Stimulated activated naive CD4-positive, alpha-beta T cell (primary cell): ENCODE results near the gene CACNA1G.

Experiments
- DNase-seq, 6 experiments: peaks; one replicate each; lab custom pipeline; 2025; lab: John Stamatoyannopoulos, UW

CACNA1G gene

DNA sequence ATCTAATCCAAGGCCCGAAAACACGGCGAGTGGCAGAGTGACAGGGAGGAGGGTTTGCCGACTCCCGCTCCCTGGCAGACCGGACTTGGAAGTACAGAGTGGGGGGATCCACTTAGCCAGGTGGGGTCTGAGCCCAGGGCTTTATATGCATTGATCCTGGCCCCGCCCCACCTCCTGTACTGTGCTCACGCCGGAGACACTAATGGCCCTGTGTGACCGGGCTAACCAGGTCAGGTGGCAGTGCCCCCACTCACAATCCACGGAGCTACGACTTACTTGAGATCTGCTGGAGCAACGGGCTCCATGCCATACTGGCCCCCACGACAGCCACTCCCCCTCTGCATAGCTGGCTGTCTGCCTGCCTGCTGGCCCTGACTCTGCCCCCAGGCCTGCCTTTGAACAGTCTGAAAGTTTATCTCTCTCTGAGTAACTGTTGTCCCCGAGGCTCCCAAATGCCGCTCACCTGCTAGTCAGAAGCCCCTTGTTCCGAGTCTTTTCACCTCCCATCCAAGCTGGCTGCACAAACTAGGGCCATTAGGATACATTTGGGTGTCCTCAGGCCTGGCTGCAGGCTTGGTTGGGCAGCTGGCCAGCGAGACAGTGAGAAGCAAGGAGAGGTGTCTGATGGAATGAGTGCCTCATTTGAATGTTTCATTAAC is 28.0 kb downstream of the CACNA1G start:
- no peak for DNase-seq

DNA sequence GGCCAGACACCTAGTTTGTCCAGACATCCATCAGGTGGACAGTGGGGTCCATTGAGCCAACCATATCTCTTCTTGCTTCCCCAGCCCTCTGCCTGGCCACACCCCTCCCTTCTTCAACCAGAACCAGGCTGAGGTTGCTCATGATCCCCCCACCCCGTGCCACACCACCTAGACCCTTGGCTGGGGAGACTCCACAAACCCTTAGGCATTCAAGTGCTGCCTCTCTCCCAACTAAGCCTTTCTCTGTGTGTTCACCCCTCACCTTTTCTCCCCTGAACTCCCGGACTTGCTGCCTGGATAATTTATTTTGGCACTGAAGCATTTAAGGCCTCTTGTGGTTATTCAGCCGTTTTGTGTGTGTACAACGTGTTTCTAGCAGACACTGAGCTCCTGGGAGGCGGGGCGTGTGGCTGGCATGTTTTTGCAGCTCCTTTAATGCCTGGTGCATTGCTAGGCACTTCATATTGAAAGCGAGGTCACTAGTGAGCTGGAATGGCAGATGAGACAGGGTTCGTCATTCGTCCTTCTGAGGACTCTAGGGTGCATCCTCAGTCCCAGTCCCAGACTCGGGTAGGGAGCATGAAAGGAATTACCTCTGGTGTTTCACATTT is 28.7 kb downstream of the CACNA1G start:
- DNase-seq, result no peak

DNA sequence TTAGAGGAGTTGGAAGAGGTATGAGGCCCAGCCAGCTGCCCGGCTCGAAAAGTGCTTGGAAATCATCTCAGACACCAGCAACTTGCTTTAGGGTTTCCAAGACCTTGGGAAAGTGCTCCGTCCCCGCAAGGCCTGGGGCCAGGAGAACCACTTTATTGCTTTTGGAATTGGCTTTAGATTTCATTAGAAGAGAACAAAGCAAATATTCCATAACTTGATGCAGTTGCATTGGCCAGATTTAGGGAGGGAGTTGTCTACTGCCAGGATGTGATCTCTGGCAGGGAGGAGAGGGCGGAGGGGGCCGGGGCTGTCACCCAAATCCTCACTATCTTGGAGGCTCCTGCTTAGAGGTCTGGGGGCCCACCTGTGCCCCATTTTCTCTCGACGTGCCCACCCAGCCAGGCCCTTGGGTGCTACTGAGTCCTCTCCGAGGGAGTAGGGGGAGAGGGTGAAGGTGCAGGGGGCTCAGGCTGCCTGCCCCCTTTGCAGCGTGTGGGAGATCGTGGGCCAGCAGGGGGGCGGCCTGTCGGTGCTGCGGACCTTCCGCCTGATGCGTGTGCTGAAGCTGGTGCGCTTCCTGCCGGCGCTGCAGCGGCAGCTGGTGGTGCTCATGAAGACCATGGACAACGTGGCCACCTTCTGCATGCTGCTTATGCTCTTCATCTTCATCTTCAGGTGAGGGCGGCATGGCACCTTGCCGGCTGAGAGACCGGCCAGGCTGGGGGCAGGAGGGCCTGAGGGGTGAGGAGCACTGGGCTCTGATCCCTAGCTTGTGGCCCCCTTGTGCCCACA is 30.6 kb downstream of the CACNA1G start:
- no peak for DNase-seq

DNA sequence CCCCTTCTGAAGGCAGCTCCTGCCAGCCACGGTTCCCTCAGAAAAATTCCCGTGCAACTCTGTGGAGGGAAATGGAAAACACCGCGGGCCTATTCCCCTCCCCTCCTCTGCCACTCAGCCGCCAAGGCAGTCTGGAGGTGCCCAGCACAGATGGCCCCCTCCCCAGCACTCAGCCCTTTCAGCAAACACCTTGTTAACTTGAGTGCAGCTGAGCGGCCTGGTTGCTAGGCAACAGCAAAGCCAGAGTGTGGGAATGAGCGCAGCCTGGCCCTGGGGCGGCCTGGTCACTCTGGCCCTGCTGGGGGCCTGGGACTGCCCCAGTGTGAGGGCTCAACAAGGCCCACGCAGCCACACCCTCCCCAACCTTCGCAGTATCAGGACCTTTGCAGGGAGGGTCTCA is 32.8 kb downstream of the CACNA1G start:
- DNase-seq, result no peak

DNA sequence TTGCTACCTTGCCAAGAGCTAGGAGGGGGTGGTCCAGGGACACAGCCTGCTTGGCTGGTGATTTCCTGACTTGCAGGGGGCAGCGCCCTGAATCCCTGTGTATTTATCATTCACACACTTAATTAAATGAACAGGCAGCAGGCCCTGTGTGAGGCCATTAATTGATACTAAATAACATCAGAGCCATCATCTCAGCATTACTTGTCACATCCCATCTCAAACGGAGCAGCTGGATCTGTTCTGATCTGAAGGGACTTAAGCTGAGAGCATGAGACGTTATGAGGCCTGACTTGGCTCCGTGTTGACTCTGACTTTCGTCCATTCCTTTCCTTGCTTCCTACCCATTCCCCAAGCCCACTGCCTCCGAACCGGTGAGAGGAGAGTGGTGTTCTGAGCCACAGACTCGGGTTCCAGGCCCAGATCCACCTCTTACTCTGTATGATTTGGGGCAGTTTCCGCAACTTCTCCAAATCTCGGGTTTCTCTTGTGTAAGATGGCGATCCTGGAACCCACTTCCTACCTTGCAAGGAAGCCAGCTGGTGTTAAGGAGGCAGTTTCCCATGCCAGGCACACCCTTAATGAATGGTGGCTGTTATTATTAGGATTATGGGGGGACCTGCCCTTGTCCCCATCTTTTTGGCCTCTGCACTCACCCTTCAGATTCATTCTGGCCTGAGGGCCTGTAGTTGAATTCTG is 33.8 kb downstream of the CACNA1G start:
- DNase-seq, result no peak

DNA sequence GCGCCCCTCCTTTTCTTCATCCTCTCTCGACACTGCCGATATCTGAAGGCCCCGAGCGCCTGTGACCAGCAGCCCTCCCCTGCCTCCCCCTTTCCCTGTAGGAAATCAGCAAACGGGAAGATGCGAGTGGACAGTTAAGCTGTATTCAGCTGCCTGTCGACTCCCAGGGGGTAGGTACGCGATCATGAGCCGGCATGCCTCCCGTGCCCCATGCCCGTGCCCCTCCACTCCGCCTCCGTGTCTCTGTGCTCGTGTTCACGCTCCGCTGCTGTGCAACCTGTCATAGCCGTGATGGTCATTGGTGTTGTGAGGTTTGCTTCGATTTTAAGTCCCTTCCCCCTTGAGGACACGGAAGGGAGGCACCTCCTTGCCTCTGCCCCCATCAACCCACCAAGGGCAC is 34.4 kb downstream of the CACNA1G start:
- no peak for DNase-seq

DNA sequence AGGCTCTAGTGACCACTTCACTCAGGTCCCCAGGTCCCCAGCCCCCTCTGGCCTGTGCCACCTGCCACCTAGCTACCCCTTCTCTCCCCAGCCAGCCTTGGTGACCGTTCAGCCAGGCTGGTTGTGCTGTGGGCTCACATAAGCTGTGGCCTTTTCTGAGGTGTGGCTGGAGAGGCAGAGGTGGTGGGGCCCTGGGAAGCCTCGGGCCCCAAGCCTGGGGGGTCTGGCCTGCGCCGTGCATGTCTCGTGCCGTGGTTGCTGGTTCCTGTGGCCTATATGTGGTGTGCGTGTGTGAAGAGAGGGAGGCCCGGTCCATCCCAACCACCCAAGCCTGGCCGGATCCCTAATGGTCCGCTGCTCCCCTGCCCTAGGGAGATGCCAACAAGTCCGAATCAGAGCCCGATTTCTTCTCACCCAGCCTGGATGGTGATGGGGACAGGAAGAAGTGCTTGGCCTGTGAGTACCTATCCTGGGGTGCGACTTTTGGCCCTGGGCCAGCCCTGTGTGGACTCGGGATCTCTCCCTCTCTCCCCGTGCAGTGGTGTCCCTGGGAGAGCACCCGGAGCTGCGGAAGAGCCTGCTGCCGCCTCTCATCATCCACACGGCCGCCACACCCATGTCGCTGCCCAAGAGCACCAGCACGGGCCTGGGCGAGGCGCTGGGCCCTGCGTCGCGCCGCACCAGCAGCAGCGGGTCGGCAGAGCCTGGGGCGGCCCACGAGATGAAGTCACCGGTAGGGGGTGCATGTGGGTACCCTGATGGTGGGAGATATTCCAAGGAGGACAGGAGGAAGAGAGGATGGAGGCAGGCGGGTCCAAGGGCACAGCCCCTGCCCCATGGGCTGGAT is 35.9 kb downstream of the CACNA1G start:
- no peak for DNase-seq

DNA sequence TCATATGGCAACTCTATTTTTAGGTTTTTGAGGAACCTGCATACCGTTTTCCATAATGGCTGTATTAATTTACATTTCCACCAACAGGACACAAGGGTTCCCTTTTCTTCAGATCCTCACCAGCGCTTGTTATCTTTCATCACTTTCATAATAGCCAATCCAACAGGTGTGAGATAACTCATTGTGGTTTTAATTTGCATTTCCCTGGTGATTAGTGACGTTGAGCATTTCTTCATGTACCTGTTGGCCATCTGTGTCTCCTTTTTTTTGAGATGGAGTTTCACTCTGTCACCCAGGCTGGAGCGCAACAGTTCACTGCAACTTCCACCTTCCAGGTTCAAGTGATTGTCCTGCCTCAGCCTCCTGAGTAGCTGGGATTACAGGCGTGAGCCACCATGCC is 38.0 kb downstream of the CACNA1G start:
- no peak for DNase-seq

DNA sequence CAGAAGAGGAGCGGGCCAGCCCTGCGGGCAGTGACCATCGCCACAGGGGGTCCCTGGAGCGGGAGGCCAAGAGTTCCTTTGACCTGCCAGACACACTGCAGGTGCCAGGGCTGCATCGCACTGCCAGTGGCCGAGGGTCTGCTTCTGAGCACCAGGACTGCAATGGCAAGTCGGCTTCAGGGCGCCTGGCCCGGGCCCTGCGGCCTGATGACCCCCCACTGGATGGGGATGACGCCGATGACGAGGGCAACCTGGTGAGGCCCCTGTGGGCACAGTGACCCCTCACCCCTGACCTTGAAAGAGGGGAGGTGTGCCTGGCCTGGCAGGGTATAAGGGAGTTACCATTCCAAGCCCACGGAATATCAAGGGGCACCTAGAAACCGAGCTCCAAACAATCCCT is 39.1 kb downstream of the CACNA1G start:
- no peak for DNase-seq

DNA sequence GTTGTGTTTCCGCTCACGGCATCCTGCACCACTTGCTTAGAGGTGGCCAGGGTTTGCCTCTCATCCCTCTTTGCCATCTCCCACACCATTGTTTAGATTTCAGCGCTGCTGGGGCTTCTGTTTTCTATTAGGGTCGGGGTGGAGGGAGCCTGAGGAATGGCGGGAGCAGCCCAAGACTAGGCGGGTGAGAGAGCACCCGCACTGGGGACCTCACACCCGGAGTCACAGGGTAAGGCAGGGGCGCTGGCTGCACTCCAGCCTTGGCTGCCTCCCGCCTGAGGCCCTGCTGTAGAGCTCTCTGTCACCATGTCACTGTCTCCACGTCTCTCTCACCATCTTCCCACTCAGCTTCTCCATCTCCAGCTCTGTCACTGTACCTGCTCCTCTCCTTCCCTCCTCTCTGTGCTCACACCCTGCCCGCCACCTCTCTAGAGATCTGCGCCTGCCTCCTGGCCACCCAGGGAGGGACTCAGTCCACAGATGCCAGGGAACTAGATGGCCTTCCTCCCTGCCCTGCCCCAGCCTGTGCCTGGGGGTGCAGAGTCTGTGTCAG is 41.4 kb downstream of the CACNA1G start:
- no peak for DNase-seq

DNA sequence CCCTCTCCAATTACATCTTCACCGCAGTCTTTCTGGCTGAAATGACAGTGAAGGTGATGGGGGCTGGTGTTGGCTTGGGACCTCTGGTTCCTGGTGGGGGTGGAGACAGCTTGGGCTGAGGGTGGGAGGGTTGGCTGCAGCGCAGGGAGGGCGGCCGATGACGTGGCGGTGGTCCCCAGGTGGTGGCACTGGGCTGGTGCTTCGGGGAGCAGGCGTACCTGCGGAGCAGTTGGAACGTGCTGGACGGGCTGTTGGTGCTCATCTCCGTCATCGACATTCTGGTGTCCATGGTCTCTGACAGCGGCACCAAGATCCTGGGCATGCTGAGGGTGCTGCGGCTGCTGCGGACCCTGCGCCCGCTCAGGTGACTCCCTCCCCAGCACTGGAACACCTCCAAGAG is 42.3 kb downstream of the CACNA1G start:
- no peak for DNase-seq

DNA sequence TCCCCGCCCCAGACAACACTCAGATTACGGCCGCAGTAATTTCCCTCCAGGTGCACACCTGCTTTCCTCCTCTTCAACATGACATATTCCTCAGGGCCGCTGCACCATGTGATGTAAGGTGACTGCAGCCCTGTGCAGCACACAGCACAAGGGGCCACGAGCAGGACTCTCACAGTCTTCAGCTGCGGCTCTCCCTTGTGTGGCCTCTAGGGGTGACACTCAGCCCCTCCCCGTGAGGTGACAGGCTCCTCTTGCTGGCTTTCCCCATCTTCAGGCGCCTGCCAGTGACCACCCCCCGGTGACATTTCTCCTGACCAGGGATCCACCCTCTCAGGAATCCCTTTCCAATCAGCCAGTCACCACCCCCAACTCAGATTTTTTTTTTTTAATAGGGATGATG is 42.8 kb downstream of the CACNA1G start:
- DNase-seq, result no peak

DNA sequence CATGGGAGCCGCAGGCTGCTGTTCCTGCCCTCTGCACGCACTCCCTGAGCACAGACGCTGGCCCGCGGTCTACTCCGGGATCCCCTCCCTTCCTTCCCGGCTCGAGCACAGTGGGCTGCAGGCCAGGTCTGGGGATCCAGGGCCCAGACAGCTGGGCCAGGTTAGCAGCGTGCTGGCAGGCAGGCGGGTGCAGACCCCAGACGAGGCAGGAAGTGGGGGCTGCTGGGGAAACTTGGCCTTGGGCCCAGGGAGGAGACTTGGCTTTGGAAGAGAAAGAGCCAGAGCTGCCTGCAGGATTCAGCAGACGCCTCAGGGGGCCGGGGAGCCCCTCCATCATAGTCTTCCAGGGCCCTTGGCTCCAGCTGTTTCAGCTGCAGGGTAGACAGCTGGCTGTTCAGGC is 44.0 kb downstream of the CACNA1G start:
- DNase-seq, result no peak

DNA sequence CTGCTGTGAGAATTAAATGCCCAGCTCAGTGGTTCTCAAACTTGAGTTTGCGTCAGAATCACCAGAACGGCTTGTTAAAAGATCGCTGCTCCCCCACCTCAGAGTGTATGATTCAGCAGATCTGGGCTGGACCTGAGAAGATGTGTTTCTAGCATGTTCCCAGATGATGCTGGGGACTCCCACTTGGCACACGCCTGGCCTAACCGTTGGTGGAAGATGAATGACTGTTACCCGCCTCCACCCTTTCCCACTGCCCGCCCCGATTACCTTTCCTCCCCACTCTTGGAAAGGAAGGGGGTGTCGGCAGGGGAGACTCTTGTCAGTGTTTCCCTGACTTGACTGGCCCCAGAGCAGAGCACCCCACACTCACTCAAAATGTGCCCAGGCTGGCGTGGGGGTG is 44.9 kb downstream of the CACNA1G start:
- DNase-seq, result no peak

DNA sequence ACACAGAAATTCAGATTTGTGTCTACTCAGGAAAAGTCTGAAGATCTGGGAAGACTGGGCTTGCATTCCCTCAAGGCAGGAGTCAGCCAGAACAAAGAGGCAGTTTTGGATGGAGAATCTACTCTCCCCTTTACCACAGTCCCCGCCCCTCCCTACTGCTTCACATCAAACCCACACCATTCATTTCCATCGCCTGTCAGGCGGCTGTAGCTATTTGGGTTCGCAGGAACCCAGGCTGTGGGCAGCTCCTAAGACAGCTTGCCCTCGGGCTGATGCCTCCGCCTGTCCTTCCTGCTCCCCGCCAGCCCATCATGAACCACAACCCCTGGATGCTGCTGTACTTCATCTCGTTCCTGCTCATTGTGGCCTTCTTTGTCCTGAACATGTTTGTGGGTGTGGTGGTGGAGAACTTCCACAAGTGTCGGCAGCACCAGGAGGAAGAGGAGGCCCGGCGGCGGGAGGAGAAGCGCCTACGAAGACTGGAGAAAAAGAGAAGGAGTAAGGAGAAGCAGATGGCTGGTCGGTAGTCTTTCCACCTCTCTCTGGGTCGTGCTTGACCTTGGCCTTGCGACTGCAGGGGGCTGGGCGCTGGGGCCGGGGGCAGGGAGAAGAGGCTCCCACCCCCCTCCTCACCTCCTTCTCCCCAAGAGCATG is 47.1 kb downstream of the CACNA1G start:
- DNase-seq, result no peak

DNA sequence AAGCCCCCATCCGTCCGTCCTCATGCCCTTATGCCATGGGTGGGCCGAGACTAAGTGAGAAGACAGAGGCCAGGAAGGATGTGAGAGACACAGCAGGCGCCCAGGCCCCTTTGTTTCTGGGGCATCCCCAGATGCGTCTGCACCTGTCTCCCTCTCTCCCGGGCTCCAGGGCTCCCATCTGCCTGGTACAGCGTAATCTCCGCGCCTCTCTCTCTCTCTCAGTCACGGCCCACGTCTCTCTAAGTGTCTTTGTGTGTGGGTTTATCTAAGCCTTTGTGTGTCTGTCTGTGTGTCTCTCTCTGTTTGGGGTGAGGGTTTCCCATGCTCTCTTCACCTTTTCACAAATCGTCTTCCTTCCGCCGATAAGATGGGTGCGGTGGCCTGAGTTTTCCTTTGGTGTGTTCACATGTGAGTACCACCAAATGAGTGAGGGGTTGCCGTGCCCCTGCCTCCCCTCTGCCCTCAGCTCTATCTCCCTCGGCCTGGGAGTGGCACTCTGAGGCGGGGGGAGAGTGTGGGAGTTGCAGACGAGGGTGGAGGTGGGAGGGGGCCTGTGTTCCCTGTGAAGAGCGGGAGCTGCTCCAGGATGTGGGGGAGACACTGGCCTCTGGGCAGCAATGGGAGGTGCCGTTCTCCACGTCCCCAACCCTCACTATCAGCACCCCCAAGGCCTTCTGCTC is 48.3 kb downstream of the CACNA1G start:
- no peak for DNase-seq

DNA sequence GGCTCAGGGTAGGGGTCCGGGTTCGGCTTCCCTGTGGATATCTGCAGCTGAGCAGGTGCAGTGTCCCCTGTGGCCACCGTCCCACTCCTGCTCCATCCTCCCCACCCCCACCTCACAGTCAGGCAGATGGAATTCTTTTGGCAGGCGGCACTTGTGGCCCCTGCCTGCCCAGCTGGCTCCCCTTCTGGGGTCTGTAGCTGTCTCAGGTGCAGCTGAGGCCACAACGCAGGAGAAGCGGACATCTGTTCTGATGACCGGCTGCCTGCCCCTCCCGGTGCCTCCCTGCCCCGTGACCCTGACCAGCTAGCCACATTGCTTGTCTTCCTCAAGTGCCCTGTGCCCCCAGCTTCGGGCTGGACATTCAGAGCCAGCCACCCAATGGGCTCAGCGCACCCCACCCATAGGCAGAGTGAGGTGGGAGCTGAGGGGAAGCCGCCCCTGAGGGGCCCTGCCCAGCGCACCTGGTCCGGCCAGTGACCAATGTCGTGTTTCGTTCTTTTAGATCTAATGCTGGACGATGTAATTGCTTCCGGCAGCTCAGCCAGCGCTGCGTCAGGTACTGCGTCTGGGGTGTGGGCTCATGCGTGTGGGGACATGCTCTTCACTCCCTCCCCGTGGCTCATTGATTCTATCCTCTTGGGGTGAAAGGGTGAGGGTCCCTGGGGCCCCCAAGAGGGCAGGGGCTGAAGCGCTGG is 49.0 kb downstream of the CACNA1G start:
- DNase-seq, result no peak

DNA sequence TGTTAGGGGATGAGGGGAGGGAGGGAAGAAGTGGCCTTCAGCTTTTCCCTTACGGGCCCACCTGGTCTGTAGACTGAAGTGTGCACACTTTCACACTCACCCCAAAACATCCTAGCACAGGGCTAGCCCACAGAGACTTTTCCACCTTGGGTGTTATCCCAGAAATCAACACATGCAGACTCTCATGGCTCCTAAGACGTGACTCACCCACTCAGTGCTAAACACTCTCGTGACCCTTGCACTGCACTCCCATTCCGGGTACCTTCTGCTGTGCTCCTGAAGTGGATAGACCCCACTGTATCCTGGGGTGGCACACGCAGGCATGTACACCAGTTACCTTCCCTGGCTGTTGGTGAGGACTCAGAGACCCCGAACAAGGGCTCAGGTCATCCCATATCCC is 51.1 kb downstream of the CACNA1G start:
- DNase-seq, result no peak

DNA sequence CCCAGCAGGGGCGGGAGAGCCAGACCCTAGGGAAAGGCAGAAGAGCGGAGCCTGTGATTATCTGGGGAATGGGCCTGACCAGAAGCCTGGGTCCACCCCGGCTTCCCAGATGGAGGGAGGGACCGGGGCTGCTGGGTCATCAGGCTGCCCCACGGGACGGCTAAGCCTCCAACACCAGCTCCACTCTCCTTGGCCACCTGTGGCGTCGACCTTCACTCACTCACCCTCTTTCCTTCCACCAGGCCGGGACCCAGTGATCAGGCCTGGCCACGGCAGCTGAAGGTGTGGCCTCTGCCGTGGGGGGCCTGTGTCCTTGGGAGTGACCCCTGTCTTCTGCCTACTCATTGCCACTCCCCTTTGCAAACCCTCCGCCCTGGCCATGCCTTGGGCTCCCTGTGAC is 51.8 kb downstream of the CACNA1G start:
- DNase-seq, result no peak
